LNCaP clone FGC (cell line): Measurements from ENCODE around the gene KDM7A.

Experiments used
- DNase-seq: peaks from one replicate; pipeline ENCODE4 v3.0.0-alpha.2; 2011; ENCODE audit warnings: low read depth
- H3K4me3 ChIP-seq: 2 replicates; pipeline ENCODE4 v1.5.1; 2011; ENCODE audit warnings: mild to moderate bottlenecking, low read depth, low read length, control low read depth
- CTCF ChIP-seq: IDR thresholded peaks from 2 replicates; pipeline ENCODE4 v1.5.1; 2012; ENCODE audit warnings: mild to moderate bottlenecking; ENCODE audit not compliant: control insufficient read depth, insufficient read depth; ENCODE audit errors: extremely low read depth

KDM7A gene

GRCh38 chr7:140142031-140142430 is 34.8 kb downstream of the KDM7A start:
- no peak for DNase-seq
- no peak for TF ChIP-seq CTCF
- H3K4me3 ChIP-seq, result no peak overlapping the region

- no peak for DNase-seq
- TF ChIP-seq CTCF, result no peak
- no peak overlapping the region for H3K4me3 ChIP-seq
Observed at GRCh38 chr7:140141256-140141655, 35.5 kb downstream of the KDM7A start.

- TF ChIP-seq CTCF, result no peak
- no peak for DNase-seq
- no peak overlapping the region for H3K4me3 ChIP-seq
Observed at GRCh38 chr7:140137078-140137477, 39.7 kb downstream of the KDM7A start.

GRCh38 chr7:140136073-140136472 is 40.7 kb downstream of the KDM7A start:
- no peak for DNase-seq
- TF ChIP-seq CTCF, result no peak
- no peak overlapping the region for H3K4me3 ChIP-seq

GRCh38 chr7:140134039-140134438 is 42.7 kb downstream of the KDM7A start:
- no peak overlapping the region for H3K4me3 ChIP-seq
- no peak for TF ChIP-seq CTCF
- no peak for DNase-seq

- no peak for TF ChIP-seq CTCF
- DNase-seq, result no peak
- H3K4me3 ChIP-seq, result no peak overlapping the region
Observed at GRCh38 chr7:140127360-140128127, 49.2 kb downstream of the KDM7A start.
